ENCODE results near the gene TIGD7. TPM values are rescaled to one million over a fixed set of nuclear protein-coding genes. Genes with fewer than 3 reads are reported as not detected.
A peak's percentile ranks its signal among the peaks of the same experiment; 100 is the strongest.

TIGD7 gene
- total RNA-seq, 2 donors from 2014 or later: 4.4 to 15.5 TPM

DNA sequence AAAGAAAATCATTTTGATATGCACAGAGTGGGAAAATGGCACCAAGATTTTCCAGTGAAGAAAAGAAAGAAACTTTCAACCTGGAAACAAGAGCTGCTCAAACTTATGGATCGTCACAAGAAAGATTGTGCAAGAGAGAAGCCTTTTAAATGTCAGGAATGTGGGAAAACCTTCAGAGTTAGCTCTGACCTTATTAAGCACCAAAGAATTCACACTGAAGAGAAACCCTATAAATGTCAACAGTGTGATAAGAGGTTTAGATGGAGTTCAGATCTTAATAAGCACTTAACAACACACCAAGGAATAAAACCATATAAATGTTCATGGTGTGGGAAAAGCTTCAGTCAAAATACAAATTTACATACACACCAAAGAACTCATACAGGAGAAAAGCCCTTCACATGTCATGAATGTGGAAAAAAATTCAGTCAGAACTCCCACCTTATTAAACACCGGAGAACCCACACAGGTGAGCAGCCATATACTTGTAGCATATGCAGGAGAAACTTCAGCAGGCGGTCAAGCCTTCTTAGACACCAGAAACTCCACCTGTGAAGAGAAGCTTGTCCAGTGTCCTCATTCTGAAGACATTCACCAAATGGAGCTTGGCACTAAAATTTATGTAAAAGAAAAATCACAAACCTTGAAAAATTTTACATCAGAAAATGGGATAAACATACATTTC lies 12.2 kb upstream of the TIGD7 start:
- intact Hi-C loops (cut with DNase I): no loop called here
- 98% methylated on average over 3 of the region's 3 CpGs for WGBS
- Histone ChIP-seq H3K4me3 (no peak overlapping the region), H3K36me3 (peaks cover 9 to 15% of the 10 kb centered on the region in 2 donors), H3K27ac (no peak overlapping the region), H3K9me3 (no peaks in the 10 kb centered on the region), H3K4me1 (replicated peaks) (no peaks in the 10 kb centered on the region), H3K27me3 (replicated peaks; ENCODE audit: insufficient read depth) (no peaks in the 10 kb centered on the region)
- DNase-seq (ENCODE audit: low spot score): no peak
- TF ChIP-seq POLR2A (IDR thresholded peaks at IDR 0.05): no peak
- no peak for TF ChIP-seq POLR2AphosphoS5 (IDR thresholded peaks at IDR 0.05)

- Histone ChIP-seq H3K4me3 (no peak overlapping the region), H3K36me3 (peaks cover 7 to 8% of the 10 kb centered on the region in 2 donors), H3K27me3 (replicated peaks; ENCODE audit: insufficient read depth) (no peaks in the 10 kb centered on the region), H3K4me1 (replicated peaks) (no peaks in the 10 kb centered on the region), H3K9me3 (peaks cover 3% of the 10 kb centered on the region), H3K27ac (no peak overlapping the region)
- TF ChIP-seq POLR2AphosphoS5 (IDR thresholded peaks at IDR 0.05) (no peak), POLR2A (IDR thresholded peaks at IDR 0.05) (no peak)
- TF ChIP-seq, protein P1, sequence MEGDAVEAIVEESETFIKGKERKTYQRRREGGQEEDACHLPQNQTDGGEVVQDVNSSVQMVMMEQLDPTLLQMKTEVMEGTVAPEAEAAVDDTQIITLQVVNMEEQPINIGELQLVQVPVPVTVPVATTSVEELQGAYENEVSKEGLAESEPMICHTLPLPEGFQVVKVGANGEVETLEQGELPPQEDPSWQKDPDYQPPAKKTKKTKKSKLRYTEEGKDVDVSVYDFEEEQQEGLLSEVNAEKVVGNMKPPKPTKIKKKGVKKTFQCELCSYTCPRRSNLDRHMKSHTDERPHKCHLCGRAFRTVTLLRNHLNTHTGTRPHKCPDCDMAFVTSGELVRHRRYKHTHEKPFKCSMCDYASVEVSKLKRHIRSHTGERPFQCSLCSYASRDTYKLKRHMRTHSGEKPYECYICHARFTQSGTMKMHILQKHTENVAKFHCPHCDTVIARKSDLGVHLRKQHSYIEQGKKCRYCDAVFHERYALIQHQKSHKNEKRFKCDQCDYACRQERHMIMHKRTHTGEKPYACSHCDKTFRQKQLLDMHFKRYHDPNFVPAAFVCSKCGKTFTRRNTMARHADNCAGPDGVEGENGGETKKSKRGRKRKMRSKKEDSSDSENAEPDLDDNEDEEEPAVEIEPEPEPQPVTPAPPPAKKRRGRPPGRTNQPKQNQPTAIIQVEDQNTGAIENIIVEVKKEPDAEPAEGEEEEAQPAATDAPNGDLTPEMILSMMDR (IDR thresholded peaks at IDR 0.05): no peak
- intact Hi-C loops (cut with DNase I): no loop called here
- DNase-seq (ENCODE audit: low spot score): no peak
- 98% methylated on average over 4 of the region's 4 CpGs for WGBS
Measured at GRCh38 chr16:3311496-3311895, 6.3 kb upstream of the TIGD7 start.

DNA sequence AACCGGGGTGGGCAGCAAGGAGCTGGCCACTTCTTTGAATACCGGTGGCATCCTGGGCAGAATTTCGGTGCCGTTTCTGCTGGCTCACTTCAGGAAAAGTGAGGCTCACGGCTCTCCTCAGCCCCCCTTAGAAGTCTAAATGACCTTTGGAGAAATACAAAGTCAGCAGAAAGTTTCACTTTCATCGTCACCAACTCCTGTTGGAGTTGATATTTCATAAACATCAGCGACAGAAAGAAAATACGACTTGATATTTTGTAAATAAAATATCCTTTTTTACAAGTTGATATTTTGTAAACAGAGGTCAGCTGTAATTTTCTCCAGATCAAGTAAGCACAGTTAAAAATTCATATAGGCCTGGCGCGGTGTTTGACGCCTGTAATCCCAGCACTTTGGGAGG lies 848 bp upstream of the TIGD7 start:
- Histone ChIP-seq H3K9me3 (peaks cover 3% of the 10 kb centered on the region), H3K4me1 (replicated peaks) (no peaks in the 10 kb centered on the region), H3K4me3 (peak overlapping the region; percentile 73 to 78), H3K27me3 (replicated peaks; ENCODE audit: insufficient read depth) (no peaks in the 10 kb centered on the region), H3K27ac (peak overlapping the region; percentile 91 to 93), H3K36me3 (peaks cover 4 to 8% of the 10 kb centered on the region in 2 donors)
- TF ChIP-seq POLR2AphosphoS5 (IDR thresholded peaks at IDR 0.05): no peak
- TF ChIP-seq, protein P1 (IDR thresholded peaks at IDR 0.05): no peak
- DNase-seq (ENCODE audit: low spot score): no peak
- 54% methylated on average over 11 of the region's 11 CpGs for WGBS
- intact Hi-C loops (cut with DNase I): loop anchor here (10.0 kb wide), 1 partner anchor 99 kb away; the partner anchor contains the start of genes ZNF174 and ZSCAN32

DNA sequence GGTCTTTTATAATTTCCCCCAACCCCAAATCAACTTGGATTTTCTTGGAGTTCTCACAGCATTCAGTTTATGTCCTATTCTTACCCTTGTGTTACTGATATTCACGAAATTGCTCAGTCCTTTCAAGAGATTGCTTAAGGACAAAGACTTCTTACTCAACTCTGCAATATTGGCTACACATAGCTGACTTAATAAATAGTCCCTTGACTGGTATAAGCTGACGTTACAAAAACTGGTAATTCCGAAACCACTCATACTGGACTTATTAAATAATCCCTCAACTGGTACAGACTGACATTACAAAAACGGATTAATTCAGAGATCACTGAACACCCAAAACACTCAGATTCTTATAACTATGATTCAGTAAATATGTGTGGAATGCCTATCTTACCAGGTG lies 860 bp downstream of the TIGD7 start:
- H3K9me3 ChIP-seq: peaks cover 3% of the 10 kb centered on the region
- H3K27ac ChIP-seq: no peak overlapping the region
- H3K4me3 ChIP-seq: peak overlapping the region; percentile 73 to 78
- no peak for TF ChIP-seq POLR2AphosphoS5 (IDR thresholded peaks at IDR 0.05)
- TF ChIP-seq, protein P1 (IDR thresholded peaks at IDR 0.05): no peak
- no peak for TF ChIP-seq POLR2A (IDR thresholded peaks at IDR 0.05)
- 66% methylated on average over 4 of the region's 4 CpGs for WGBS
- peaks cover 4 to 8% of the 10 kb centered on the region in 2 donors for H3K36me3 ChIP-seq
- H3K4me1 ChIP-seq (replicated peaks): no peaks in the 10 kb centered on the region
- intact Hi-C loops (cut with DNase I): loop anchor here (2.0 to 10.0 kb wide), 2 partner anchors 22 to 100 kb away; partner anchors contain the start of genes ZNF174, ZNF263 and ZSCAN32
- no peak for DNase-seq (ENCODE audit: low spot score)
- no peaks in the 10 kb centered on the region for H3K27me3 ChIP-seq (replicated peaks; ENCODE audit: insufficient read depth)

DNA sequence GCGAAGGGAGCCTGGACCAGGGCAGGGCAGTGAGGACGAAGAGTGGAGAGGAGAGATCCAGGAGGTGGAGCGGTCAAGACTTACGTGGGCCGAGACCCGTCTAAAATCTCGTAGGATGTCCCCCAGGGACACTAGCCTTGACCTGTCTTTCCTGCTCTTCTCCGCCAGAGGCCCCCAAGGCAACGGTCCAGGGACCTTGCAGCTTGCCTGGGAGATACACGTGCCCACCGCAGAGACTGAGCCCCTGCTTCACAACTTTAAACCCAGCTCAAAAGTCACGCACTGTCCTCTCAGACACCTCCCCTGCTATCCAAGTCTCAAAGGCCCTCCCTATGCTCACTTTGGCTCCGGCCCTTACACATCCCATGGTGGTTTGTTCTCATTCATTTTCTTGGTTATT lies 9.4 kb downstream of the TIGD7 start:
- WGBS: 72% methylated on average over 13 of the region's 13 CpGs
- Histone ChIP-seq H3K9me3 (no peaks in the 10 kb centered on the region), H3K36me3 (peaks cover 4 to 13% of the 10 kb centered on the region in 2 donors), H3K4me1 (replicated peaks) (no peaks in the 10 kb centered on the region), H3K4me3 (no peak overlapping the region), H3K27me3 (replicated peaks; ENCODE audit: insufficient read depth) (no peaks in the 10 kb centered on the region), H3K27ac (no peak overlapping the region)
- intact Hi-C loops (cut with DNase I): no loop called here
- DNase-seq (ENCODE audit: low spot score): no peak
- no peak for TF ChIP-seq POLR2A (IDR thresholded peaks at IDR 0.05)
- TF ChIP-seq POLR2AphosphoS5 (IDR thresholded peaks at IDR 0.05): no peak
- TF ChIP-seq, protein P1 (IDR thresholded peaks at IDR 0.05): no peak

Measured in prostate gland (tissue), 2 donors.